DMS153 (cell line): Measurements from ENCODE around the gene A4GALT.
A peak's percentile ranks its signal among the peaks of the same experiment; 100 is the strongest.
"Not testable (repeated sequence)": the region's sequence is repeated elsewhere in the genome, so short reads cannot be mapped to it uniquely, and the experiment has no call there.

Experiments
- DNase-seq: peaks from one replicate; lab custom pipeline; 2025; lab: John Stamatoyannopoulos, UW

A4GALT gene, protein sequence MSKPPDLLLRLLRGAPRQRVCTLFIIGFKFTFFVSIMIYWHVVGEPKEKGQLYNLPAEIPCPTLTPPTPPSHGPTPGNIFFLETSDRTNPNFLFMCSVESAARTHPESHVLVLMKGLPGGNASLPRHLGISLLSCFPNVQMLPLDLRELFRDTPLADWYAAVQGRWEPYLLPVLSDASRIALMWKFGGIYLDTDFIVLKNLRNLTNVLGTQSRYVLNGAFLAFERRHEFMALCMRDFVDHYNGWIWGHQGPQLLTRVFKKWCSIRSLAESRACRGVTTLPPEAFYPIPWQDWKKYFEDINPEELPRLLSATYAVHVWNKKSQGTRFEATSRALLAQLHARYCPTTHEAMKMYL

DNA sequence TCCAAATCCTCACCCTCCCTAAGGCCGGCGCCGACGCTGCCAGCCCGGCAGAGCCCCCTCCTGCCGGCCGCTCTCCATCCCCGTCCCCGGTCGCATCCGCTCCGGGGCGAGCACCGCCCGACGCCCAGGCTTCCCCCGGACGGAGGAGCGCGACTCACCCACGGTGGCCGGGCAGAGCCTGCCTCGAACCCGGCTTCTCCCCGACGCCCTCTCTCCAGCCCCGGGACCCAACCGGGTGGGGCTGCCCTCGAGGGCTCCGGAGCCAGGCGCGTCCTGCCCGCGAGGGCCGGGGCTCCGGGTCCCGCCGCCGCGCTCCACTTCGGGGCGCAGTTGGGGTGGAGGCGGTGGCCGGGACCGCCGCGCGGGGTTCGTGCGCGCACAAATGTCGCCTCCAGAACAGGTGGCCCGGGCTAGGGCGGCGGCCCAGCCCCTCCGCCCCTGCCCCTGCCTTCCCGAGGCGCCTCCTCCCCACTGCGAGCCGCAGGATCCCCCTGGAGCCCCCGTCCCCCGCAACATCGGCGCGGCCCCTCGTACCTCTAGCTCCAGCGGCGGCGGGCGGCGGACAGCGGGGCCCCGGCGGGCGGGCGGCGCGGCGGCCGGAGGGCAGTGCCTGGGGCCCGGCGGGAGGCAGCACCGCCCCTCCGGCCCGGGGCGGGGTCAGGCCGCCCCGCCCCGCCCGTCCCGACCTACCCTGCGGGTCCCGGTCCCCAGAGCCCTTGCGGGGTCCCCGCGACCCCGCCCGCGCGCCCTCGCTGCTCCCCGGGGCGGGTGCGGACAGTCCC is at the start of gene A4GALT:
A4GALT (minus strand) TSS at position 608 of the 782 bp plus-strand sequence. CDS start 26,919 bp downstream, outside the sequence.
- DNase-seq: no peak

DNA sequence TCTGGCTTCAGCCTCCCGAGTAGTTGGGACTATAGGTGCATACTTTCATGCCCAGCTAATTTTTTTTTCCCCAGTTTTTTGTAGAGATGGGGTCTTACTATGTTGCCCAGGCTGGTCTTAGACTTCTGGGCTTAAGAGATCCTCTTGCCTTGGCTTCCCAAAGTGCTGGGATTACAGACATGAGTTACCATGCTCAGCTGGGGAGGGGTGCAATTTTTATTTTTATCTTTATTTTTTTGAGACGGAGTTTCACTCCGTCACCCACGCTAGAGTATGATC is 49.7 kb upstream of the A4GALT start:
- DNase-seq: no peak

DNA sequence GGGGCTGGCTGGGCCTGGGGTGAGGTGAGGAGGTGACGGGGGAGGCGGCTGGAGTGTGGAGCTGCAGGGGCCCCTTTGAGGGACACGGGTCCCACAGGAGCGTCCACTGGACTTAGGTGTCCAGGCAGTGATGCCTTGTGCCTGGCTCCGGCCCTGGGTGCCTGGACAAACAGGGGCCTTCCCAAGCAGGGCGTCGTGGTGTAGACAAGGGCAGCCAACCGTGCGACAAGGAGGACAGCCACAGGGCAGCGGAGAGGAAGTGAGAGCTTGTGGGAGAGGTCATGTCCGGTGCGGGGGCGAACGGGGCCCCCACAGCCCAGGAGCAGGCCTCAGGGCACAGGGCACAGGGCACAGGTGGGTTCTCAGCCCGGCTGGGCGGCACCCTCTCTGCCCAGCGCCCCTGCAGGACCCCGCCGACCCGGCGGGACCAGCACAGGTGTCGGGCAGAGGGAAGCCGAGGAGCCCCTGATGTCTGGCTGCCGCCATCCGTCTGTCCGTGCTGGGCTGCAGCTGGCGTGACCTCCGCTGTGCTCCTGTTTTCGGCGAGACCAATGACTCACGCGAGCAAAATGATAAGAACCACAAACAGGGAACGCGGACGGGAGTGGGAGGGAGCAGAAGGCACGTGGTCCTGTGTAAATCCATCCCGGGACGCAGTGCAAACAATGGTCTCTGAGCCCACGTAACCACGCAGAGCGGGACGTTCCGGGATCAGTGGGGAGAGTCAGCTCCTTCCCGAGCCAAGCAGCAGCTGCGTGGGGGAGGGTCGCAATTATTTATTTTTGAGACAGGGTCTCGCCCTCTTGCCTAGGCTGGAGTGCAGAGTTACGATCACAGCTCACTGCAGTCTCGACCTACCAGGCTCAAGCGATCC is 49.1 kb upstream of the A4GALT start:
- DNase-seq: peak; percentile 11

GRCh38 chr22:42769238-42769573 is 48.5 kb upstream of the A4GALT start:
- no peak for DNase-seq

- DNase-seq: no peak
These were observed 47.8 kb upstream of the A4GALT start for GRCh38 chr22:42768385-42769035.

- no peak for DNase-seq
These were observed 46.2 kb upstream of the A4GALT start for GRCh38 chr22:42766860-42767259.

- no peak for DNase-seq
These were observed 44.3 kb upstream of the A4GALT start for GRCh38 chr22:42764895-42765363.

- DNase-seq: no peak
These were observed 43.4 kb upstream of the A4GALT start for GRCh38 chr22:42763965-42764480.

GRCh38 chr22:42760806-42761565 is 40.3 kb upstream of the A4GALT start:
- no peak for DNase-seq

GRCh38 chr22:42758931-42759629 is 38.4 kb upstream of the A4GALT start:
- no peak for DNase-seq

GRCh38 chr22:42755553-42755952 is 34.9 kb upstream of the A4GALT start:
- DNase-seq: not testable (repeated sequence)

DNA sequence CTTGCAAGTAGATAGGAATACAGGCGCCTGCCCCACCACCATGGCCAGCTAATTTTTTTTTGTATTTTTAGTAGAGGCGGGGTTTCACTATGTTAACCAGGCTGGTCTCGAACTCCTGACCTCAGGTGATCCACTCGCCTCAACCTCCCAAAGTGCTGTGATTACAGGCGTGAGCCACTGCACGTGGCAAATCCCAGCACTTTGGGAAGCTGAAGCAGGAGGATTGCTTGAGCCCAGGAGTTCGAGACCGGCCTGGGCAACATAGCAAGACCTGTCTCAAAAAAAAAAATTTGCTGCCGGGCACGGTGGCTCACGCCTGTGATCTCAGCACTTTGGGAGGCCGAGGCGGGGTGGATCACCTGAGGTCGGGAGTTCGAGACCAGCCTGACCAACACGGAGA is 34.5 kb upstream of the A4GALT start:
- DNase-seq: not testable (repeated sequence)

DNA sequence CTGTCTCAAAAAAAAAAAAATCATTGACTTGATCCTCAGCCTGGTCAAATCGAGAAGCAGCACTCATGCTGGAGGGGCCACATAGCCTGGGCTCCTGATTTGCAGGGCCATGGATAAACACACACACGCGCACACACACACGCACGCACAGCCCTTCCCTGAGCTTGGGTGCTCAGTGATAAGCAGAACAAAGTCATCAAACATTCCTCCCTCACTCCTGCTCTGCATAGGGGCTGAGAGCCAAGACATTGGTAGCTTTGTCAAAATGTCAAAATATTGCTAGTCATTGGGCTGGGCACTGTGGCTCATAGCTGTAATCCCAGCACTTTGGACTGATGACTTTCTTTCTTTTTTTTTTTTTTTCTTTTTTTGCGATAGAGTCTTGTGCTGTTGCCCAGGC is 34.0 kb upstream of the A4GALT start:
- DNase-seq: no peak

- no peak for DNase-seq
These were observed 32.2 kb upstream of the A4GALT start for GRCh38 chr22:42752912-42753311.

DNA sequence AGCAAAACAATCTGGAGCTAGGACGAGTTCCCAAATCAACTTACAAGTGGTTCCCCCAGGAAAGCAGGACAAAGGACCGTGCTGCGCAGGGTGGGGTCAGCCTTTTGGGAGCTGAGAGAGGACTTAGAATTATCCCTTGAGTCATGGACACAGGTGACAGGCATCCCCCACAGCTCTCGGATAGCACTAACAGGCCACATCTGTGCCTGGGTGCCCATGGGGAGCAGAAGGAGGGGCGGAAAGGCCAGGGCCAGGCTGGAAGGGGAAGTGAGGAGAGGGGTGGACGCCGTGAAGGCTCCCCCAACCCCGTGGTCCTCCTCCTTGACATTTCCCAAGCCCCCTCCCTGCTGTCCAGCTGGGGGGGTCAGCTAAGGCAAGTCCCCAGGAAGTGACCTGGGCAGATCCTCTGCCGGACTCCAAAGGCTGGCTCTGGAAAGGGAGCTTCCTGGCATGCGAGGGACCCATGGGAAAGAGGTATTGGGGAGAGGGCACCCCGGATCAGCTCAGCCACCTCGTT is 31.6 kb upstream of the A4GALT start:
- DNase-seq: no peak

- DNase-seq: not testable (repeated sequence)
These were observed 29.8 kb upstream of the A4GALT start for GRCh38 chr22:42750421-42750820.

GRCh38 chr22:42747701-42748513 is 27.2 kb upstream of the A4GALT start:
- DNase-seq: no peak

- no peak for DNase-seq
These were observed 24.4 kb upstream of the A4GALT start for GRCh38 chr22:42745118-42745517.

- DNase-seq: peak; percentile 54
These were observed 22.9 kb upstream of the A4GALT start for GRCh38 chr22:42743501-42743991.
